GM21515 (cell line): ENCODE results near the gene ATG10.
A peak's percentile ranks its signal among the peaks of the same experiment; 100 is the strongest.

Experiments used
- ATAC-seq: cut with Tn5 transposase; IDR thresholded peaks from one replicate; pipeline ENCODE4 v1.9.1; 2021; ENCODE audit not compliant: unreplicated experiment

ATG10 gene

GRCh38 chr5:82274343-82275211 lies 302.8 kb downstream of the ATG10 start:
- no peak for ATAC-seq

GRCh38 chr5:82275216-82275664 lies 303.4 kb downstream of the ATG10 start:
- no peak for ATAC-seq

GRCh38 chr5:82276800-82277612 lies 305.2 kb downstream of the ATG10 start:
- no peak for ATAC-seq

GRCh38 chr5:82277613-82277986 lies 305.8 kb downstream of the ATG10 start:
- no peak for ATAC-seq

GRCh38 chr5:82277987-82278710 lies 306.3 kb downstream of the ATG10 start, which contains the start of gene RPS23:
Gene RPS23 (minus strand): TSS chr5:82278354. CDS start chr5:82278323, 31 bp downstream.
- peak; percentile 96 for ATAC-seq

- no peak for ATAC-seq
These were observed 307.0 kb downstream of the ATG10 start for GRCh38 chr5:82278711-82279370.

- no peak for ATAC-seq
These were observed 312.1 kb downstream of the ATG10 start for GRCh38 chr5:82283893-82284292.

GRCh38 chr5:82285206-82285605 lies 313.4 kb downstream of the ATG10 start:
- ATAC-seq, result no peak

GRCh38 chr5:82287625-82288024 lies 315.8 kb downstream of the ATG10 start:
- ATAC-seq, result no peak

GRCh38 chr5:82290005-82290404 lies 318.2 kb downstream of the ATG10 start:
- ATAC-seq, result no peak

GRCh38 chr5:82290908-82291307 lies 319.1 kb downstream of the ATG10 start:
- no peak for ATAC-seq

GRCh38 chr5:82291420-82291819 lies 319.6 kb downstream of the ATG10 start:
- ATAC-seq, result no peak

- ATAC-seq, result no peak
These were observed 323.3 kb downstream of the ATG10 start for GRCh38 chr5:82295144-82295543.

- no peak for ATAC-seq
These were observed 324.2 kb downstream of the ATG10 start for GRCh38 chr5:82295959-82296531.

- no peak for ATAC-seq
These were observed 325.1 kb downstream of the ATG10 start for GRCh38 chr5:82296929-82297328.

GRCh38 chr5:82297711-82298110 lies 325.9 kb downstream of the ATG10 start:
- ATAC-seq, result no peak

GRCh38 chr5:82298668-82299067 lies 326.8 kb downstream of the ATG10 start:
- ATAC-seq, result no peak

- ATAC-seq, result no peak
These were observed 329.4 kb downstream of the ATG10 start for GRCh38 chr5:82301190-82301589.
